Measurements from ENCODE around the gene ANKRD11.

DNA sequence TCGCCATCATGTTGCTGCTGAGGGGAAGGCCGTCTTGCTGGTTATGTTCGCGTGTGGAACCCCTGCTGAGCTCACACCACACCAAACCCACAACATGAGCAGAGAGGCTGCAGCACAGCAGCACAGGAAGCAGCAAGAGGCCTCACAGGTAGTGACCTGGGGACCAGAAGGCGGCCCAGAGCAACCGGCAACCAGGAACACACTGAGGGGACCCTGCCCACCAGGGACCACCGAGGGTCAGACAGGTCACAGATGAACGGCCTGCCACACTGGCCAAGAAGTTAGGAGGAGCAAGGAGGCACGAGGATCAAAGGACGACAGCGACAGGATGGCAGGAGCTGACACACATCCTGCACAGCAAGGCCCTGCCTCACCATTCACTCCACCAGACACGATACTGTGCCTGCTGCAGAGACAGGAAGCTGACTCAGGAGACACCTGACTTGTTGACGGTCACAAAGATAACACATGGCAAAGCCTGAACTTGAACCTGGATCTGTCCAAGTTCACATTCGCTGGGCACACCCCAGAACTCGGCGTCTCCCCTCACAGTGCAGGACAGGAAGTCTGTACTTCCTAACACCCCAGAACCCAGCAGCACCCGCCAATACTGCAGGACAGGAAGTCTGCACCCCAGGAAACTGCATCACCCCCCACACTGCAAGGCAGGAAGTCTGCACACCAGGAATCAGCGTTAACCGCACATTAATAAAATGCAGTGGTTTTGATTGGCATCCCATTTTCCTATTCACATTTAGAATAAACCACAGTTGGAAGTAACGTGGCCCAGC, 174.4 kb downstream of the ANKRD11 start:
- TF ChIP-seq, protein P1, sequence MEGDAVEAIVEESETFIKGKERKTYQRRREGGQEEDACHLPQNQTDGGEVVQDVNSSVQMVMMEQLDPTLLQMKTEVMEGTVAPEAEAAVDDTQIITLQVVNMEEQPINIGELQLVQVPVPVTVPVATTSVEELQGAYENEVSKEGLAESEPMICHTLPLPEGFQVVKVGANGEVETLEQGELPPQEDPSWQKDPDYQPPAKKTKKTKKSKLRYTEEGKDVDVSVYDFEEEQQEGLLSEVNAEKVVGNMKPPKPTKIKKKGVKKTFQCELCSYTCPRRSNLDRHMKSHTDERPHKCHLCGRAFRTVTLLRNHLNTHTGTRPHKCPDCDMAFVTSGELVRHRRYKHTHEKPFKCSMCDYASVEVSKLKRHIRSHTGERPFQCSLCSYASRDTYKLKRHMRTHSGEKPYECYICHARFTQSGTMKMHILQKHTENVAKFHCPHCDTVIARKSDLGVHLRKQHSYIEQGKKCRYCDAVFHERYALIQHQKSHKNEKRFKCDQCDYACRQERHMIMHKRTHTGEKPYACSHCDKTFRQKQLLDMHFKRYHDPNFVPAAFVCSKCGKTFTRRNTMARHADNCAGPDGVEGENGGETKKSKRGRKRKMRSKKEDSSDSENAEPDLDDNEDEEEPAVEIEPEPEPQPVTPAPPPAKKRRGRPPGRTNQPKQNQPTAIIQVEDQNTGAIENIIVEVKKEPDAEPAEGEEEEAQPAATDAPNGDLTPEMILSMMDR (IDR thresholded peaks at IDR 0.05), result no peak
- TF ChIP-seq POLR2A (IDR thresholded peaks at IDR 0.05), result no peak
